ENCODE measurements around the gene INPP5F. TPM values are rescaled to one million over a fixed set of nuclear protein-coding genes. Genes with fewer than 3 reads are reported as not detected.
A peak's percentile ranks its signal among the peaks of the same experiment; 100 is the strongest.

The INPP5F gene
- polyA plus RNA-seq, 1 experiment: 22.3 TPM

GRCh38 chr10:119834188-119834587 is 108.3 kb downstream of the INPP5F start:
- TF ChIP-seq, protein P1, sequence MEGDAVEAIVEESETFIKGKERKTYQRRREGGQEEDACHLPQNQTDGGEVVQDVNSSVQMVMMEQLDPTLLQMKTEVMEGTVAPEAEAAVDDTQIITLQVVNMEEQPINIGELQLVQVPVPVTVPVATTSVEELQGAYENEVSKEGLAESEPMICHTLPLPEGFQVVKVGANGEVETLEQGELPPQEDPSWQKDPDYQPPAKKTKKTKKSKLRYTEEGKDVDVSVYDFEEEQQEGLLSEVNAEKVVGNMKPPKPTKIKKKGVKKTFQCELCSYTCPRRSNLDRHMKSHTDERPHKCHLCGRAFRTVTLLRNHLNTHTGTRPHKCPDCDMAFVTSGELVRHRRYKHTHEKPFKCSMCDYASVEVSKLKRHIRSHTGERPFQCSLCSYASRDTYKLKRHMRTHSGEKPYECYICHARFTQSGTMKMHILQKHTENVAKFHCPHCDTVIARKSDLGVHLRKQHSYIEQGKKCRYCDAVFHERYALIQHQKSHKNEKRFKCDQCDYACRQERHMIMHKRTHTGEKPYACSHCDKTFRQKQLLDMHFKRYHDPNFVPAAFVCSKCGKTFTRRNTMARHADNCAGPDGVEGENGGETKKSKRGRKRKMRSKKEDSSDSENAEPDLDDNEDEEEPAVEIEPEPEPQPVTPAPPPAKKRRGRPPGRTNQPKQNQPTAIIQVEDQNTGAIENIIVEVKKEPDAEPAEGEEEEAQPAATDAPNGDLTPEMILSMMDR (IDR thresholded peaks at IDR 0.05; ENCODE audit: low read depth, low read length): no peak
- Histone ChIP-seq H3K27me3 (ENCODE audit: control insufficient read depth, insufficient read depth, low read length) (no peaks in the 10 kb centered on the region), H3K27ac (ENCODE audit: low read depth, low read length) (no peak overlapping the region), H3K4me3 (ENCODE audit: low read depth, low read length) (no peak overlapping the region), H3K9me3 (ENCODE audit: control insufficient read depth, insufficient read depth, low read length) (no peaks in the 10 kb centered on the region)
- ChIA-PET CTCF (interaction anchor here (1.5 kb wide), 1 partner anchor 25 kb away, joined by 4 read pairs; no protein-coding TSS in a partner anchor), POLR2A (no interaction called here)
- no peak for DNase-seq (ENCODE audit: low read depth, low spot score)

- Histone ChIP-seq H3K27ac (ENCODE audit: low read depth, low read length) (no peak overlapping the region), H3K9me3 (ENCODE audit: control insufficient read depth, insufficient read depth, low read length) (no peaks in the 10 kb centered on the region), H3K4me3 (ENCODE audit: low read depth, low read length) (no peak overlapping the region), H3K27me3 (ENCODE audit: control insufficient read depth, insufficient read depth, low read length) (no peaks in the 10 kb centered on the region)
- no peak for DNase-seq (ENCODE audit: low read depth, low spot score)
- CTCF ChIA-PET: interaction anchor here (2.5 to 2.8 kb wide), 2 partner anchors 14 to 95 kb away, joined by 9 to 22 read pairs; no protein-coding TSS in a partner anchor
- POLR2A ChIA-PET: no interaction called here
- TF ChIP-seq, protein P1 (IDR thresholded peaks at IDR 0.05; ENCODE audit: low read depth, low read length): no peak
These were observed 119.8 kb downstream of the INPP5F start for GRCh38 chr10:119845656-119846055.

- H3K4me3 ChIP-seq (ENCODE audit: low read depth, low read length): no peak overlapping the region
- H3K9me3 ChIP-seq (ENCODE audit: control insufficient read depth, insufficient read depth, low read length): no peaks in the 10 kb centered on the region
- peak overlapping the region; percentile 80 for H3K27ac ChIP-seq (ENCODE audit: low read depth, low read length)
- TF ChIP-seq, protein P1 (IDR thresholded peaks at IDR 0.05; ENCODE audit: low read depth, low read length): no peak
- peak; percentile 46 for DNase-seq (ENCODE audit: low read depth, low spot score)
- ChIA-PET POLR2A (interaction anchor here (0.6 to 1.6 kb wide), 4 partner anchors 31 to 577 kb away, joined by 3 to 5 read pairs (median 4); partner anchors contain the start of gene SEC23IP), CTCF (interaction anchor here (0.6 to 2.0 kb wide), 4 partner anchors 10 to 163 kb away, joined by 3 to 27 read pairs (median 4); partner anchors contain the start of gene INPP5F)
- no peaks in the 10 kb centered on the region for H3K27me3 ChIP-seq (ENCODE audit: control insufficient read depth, insufficient read depth, low read length)
These were observed 123.4 kb downstream of the INPP5F start for GRCh38 chr10:119849031-119849789.

DNA sequence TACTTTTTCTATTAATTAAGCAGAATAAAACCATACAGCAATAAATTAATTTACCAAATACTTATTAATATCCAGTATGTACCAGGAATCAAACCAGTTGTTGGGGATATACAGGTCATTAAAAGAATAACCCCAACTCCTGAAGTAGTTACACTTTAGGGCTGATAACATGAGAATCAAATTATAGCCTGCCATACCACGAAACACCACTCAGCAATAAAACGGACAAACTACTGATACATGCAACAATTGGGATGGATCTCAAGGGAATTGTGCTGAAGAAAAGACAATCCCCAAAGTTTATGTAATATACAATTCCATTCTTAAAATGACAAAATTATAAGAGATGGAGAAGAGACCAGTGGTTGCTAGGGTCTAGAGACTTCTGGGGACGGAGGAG is 124.1 kb downstream of the INPP5F start:
- H3K27me3 ChIP-seq (ENCODE audit: control insufficient read depth, insufficient read depth, low read length): no peaks in the 10 kb centered on the region
- no peak overlapping the region for H3K4me3 ChIP-seq (ENCODE audit: low read depth, low read length)
- DNase-seq (ENCODE audit: low read depth, low spot score): no peak
- H3K9me3 ChIP-seq (ENCODE audit: control insufficient read depth, insufficient read depth, low read length): no peaks in the 10 kb centered on the region
- TF ChIP-seq, protein P1 (IDR thresholded peaks at IDR 0.05; ENCODE audit: low read depth, low read length): no peak
- peak overlapping the region; percentile 54 for H3K27ac ChIP-seq (ENCODE audit: low read depth, low read length)
- ChIA-PET CTCF (interaction anchor here (0.8 to 2.0 kb wide), 3 partner anchors 10 to 164 kb away, joined by 3 to 27 read pairs (median 4); partner anchors contain the start of gene INPP5F), POLR2A (interaction anchor here (0.6 to 1.6 kb wide), 4 partner anchors 32 to 577 kb away, joined by 3 to 5 read pairs (median 4); partner anchors contain the start of gene SEC23IP)

GRCh38 chr10:119852277-119852676 is 126.4 kb downstream of the INPP5F start:
- POLR2A ChIA-PET: no interaction called here
- H3K9me3 ChIP-seq (ENCODE audit: control insufficient read depth, insufficient read depth, low read length): no peaks in the 10 kb centered on the region
- no peak for DNase-seq (ENCODE audit: low read depth, low spot score)
- no peak overlapping the region for H3K4me3 ChIP-seq (ENCODE audit: low read depth, low read length)
- no peaks in the 10 kb centered on the region for H3K27me3 ChIP-seq (ENCODE audit: control insufficient read depth, insufficient read depth, low read length)
- CTCF ChIA-PET: interaction anchor here (1.7 kb wide), 1 partner anchor 101 kb away, joined by 7 read pairs; no protein-coding TSS in a partner anchor
- TF ChIP-seq, protein P1 (IDR thresholded peaks at IDR 0.05; ENCODE audit: low read depth, low read length): no peak
- no peak overlapping the region for H3K27ac ChIP-seq (ENCODE audit: low read depth, low read length)

Measured in AG04450 (cell line).